ENCODE data around the gene CYP24A1. TPM values are rescaled to one million over a fixed set of nuclear protein-coding genes. Genes with fewer than 3 reads are reported as not detected.

CYP24A1 gene
- total RNA-seq, 1 donor from 2014 or later = not detected

DNA sequence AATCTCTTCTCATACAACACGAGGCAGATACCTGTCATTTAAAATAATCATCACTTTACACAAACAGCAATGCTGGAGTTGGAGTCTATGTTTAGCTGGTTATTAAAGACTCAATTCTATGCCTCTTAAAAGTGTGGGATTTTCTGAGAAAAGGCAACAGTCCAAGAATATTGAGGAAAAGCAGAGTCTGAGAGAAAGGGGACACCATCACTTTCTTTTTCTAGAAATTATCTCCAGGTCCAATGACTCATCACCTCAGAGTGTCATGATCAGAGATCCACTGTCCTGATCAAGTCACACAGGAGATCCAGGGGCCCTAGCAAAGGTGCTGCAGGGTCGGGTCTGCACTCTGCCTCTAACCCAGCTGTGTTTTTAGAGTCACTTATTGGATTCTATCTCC, 8.0 kb downstream of the CYP24A1 start:
- TF ChIP-seq, protein P1, sequence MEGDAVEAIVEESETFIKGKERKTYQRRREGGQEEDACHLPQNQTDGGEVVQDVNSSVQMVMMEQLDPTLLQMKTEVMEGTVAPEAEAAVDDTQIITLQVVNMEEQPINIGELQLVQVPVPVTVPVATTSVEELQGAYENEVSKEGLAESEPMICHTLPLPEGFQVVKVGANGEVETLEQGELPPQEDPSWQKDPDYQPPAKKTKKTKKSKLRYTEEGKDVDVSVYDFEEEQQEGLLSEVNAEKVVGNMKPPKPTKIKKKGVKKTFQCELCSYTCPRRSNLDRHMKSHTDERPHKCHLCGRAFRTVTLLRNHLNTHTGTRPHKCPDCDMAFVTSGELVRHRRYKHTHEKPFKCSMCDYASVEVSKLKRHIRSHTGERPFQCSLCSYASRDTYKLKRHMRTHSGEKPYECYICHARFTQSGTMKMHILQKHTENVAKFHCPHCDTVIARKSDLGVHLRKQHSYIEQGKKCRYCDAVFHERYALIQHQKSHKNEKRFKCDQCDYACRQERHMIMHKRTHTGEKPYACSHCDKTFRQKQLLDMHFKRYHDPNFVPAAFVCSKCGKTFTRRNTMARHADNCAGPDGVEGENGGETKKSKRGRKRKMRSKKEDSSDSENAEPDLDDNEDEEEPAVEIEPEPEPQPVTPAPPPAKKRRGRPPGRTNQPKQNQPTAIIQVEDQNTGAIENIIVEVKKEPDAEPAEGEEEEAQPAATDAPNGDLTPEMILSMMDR (IDR thresholded peaks at IDR 0.05; ENCODE audit: partially characterized antibody, unreplicated experiment) = no peak
- Mint-ChIP-seq H3K27me3 (ENCODE audit: unreplicated experiment) (peaks cover 6% of the 10 kb centered on the region), H3K4me1 (ENCODE audit: low read depth, unreplicated experiment) (no peaks in the 10 kb centered on the region), H3K9me3 (ENCODE audit: unreplicated experiment) (peaks cover 3% of the 10 kb centered on the region), H3K27ac (ENCODE audit: unreplicated experiment) (no peak overlapping the region), H3K4me3 (ENCODE audit: unreplicated experiment) (no peak overlapping the region), H3K36me3 (ENCODE audit: unreplicated experiment) (no peaks in the 10 kb centered on the region)
- DNase-seq = no peak

DNA sequence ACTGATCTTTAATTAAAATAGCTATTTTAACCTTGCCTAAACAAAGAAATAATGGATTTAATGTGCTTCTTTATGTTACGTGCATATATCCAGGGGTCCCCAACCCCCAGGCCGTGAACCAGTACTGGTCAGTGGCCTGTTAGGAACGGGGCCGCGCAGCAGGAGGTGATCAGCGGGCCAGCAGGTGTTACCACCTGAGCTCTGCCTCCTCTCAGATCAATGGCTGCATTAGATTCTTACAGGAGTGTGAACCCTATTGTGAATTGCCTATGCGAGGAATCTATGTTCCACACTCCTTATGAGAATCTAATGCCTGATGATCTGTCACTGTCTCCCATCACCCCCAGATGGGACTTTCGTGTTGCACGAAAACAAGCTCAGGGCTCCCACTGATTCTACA, 8.8 kb downstream of the CYP24A1 start:
- TF ChIP-seq, protein P1 (IDR thresholded peaks at IDR 0.05; ENCODE audit: partially characterized antibody, unreplicated experiment) = no peak
- Mint-ChIP-seq H3K9me3 (ENCODE audit: unreplicated experiment) (peaks cover 3% of the 10 kb centered on the region), H3K36me3 (ENCODE audit: unreplicated experiment) (no peaks in the 10 kb centered on the region), H3K27me3 (ENCODE audit: unreplicated experiment) (peaks cover 6% of the 10 kb centered on the region), H3K27ac (ENCODE audit: unreplicated experiment) (no peak overlapping the region), H3K4me3 (ENCODE audit: unreplicated experiment) (no peak overlapping the region), H3K4me1 (ENCODE audit: low read depth, unreplicated experiment) (no peaks in the 10 kb centered on the region)
- DNase-seq = no peak

DNA sequence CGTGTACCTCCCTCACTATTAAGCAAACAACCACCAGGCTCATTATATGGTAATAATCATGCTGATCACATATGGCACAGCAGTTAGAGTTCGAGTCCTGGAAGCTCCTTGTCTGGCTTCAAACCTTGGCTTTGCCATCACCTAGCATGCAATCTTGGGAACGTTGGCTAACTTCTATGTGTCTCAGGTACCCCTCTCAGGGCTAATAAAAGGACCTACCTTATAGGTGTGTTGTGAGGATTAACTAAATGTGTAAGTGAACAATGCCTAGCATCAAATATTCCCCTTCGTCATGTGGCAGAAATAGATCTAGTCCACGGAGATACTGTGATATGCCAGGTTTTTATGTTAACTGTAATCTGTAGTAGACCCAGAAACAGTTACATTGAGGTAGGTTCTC, 10.4 kb downstream of the CYP24A1 start:
- Mint-ChIP-seq H3K36me3 (ENCODE audit: unreplicated experiment) (no peaks in the 10 kb centered on the region), H3K9me3 (ENCODE audit: unreplicated experiment) (peaks cover 3% of the 10 kb centered on the region), H3K27me3 (ENCODE audit: unreplicated experiment) (peaks cover 5% of the 10 kb centered on the region), H3K4me3 (ENCODE audit: unreplicated experiment) (no peak overlapping the region), H3K4me1 (ENCODE audit: low read depth, unreplicated experiment) (no peaks in the 10 kb centered on the region), H3K27ac (ENCODE audit: unreplicated experiment) (no peak overlapping the region)
- DNase-seq = no peak
- TF ChIP-seq, protein P1 (IDR thresholded peaks at IDR 0.05; ENCODE audit: partially characterized antibody, unreplicated experiment) = no peak

DNA sequence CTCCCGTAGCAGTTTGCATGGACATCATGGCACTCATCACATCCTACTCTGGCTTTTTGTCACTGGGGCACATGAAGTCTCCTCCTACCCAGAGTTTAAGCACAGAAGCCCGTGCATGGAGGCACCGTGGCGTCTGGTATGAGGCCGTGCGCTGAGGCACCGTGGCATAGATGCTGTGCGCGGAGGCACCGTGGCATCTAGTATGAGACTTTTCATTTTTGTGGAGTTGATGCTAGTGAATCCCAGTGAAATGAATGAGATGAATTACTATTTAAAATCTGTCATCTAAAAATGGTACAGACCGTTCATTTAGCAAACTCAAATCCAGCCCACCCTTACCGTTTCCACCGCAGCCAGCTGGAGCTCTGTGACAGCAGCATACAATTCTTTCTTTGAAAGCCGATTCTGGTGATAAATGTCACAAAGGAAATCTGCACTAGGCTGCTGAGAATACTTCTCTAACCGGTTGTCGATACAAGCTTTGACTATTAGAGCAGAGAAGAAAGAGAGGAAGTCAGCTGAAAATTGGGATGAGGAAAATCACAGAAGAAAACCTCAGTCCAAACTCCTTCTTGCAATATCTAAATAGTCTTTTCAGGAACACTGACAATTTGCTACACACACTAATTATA, 11.3 kb downstream of the CYP24A1 start:
- no peak overlapping the region for H3K27ac Mint-ChIP-seq (ENCODE audit: unreplicated experiment)
- H3K4me1 Mint-ChIP-seq (ENCODE audit: low read depth, unreplicated experiment) = no peaks in the 10 kb centered on the region
- H3K27me3 Mint-ChIP-seq (ENCODE audit: unreplicated experiment) = no peaks in the 10 kb centered on the region
- H3K4me3 Mint-ChIP-seq (ENCODE audit: unreplicated experiment) = no peak overlapping the region
- H3K36me3 Mint-ChIP-seq (ENCODE audit: unreplicated experiment) = no peaks in the 10 kb centered on the region
- no peak for DNase-seq
- TF ChIP-seq, protein P1 (IDR thresholded peaks at IDR 0.05; ENCODE audit: partially characterized antibody, unreplicated experiment) = no peak
- peaks cover 3% of the 10 kb centered on the region for H3K9me3 Mint-ChIP-seq (ENCODE audit: unreplicated experiment)

DNA sequence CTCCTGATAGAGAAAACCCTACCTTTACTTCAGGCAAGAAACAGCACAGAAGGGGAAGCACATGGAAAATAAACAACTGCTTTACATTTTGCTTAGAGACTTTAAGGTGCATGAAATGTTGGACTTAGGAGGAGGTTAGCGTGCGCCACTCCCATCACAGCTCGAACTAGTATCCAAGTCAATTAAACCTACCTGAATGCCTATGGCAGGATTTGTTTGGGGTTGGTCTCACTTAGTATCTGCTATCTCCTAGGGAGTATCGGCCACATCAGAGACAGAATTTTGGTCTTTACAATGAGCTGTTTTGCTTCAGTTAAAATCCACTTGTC, 12.0 kb downstream of the CYP24A1 start:
- Mint-ChIP-seq H3K36me3 (ENCODE audit: unreplicated experiment) (no peaks in the 10 kb centered on the region), H3K27me3 (ENCODE audit: unreplicated experiment) (no peaks in the 10 kb centered on the region), H3K9me3 (ENCODE audit: unreplicated experiment) (peaks cover 3% of the 10 kb centered on the region), H3K4me1 (ENCODE audit: low read depth, unreplicated experiment) (no peaks in the 10 kb centered on the region), H3K27ac (ENCODE audit: unreplicated experiment) (no peak overlapping the region), H3K4me3 (ENCODE audit: unreplicated experiment) (no peak overlapping the region)
- DNase-seq = no peak
- TF ChIP-seq, protein P1 (IDR thresholded peaks at IDR 0.05; ENCODE audit: partially characterized antibody, unreplicated experiment) = no peak

Data from glutamatergic neuron (in vitro differentiated cells).